H1 (cell line): ENCODE data around the gene SERPINE3. TPM values are rescaled to one million over a fixed set of nuclear protein-coding genes. Genes with fewer than 3 reads are reported as not detected.

ENCODE experiments used
- CTCF ChIA-PET: fragments of 300-600 bp; sonication (Branson Sonifier 250); formaldehyde crosslinking; loops from one replicate; lab custom pipeline; 2021; ENCODE audit not compliant: partially characterized antibody; lab: Charles Lee
- POLR2A ChIA-PET: fragments of 300-600 bp; sonication (Branson Sonifier 250); formaldehyde crosslinking; loops from one replicate; lab custom pipeline; 2021; ENCODE audit warnings: inconsistent platforms; ENCODE audit not compliant: partially characterized antibody; lab: Charles Lee
- DNase-seq, 2 experiments: peaks; one replicate each; pipeline versions ENCODE4 v3.0.0 to v3.0.0-alpha.2; 2010 to 2022; ENCODE audit warnings: low spot score in 2 of 2, low read depth in 1 of 2, mixed read lengths in 1 of 2
- FAIRE-seq: peaks from 2 replicates; lab custom pipeline; 2011; peaks lifted over from hg19 to GRCh38; lab: Jason Lieb, UNC
- H2AFZ ChIP-seq: 2 replicates; pipeline ENCODE4 v1.8.1; 2012; ENCODE audit warnings: low read length, inconsistent platforms
- H2AK5ac ChIP-seq: 2 replicates; pipeline ENCODE4 v1.6.1; 2013; ENCODE audit warnings: low read depth, low read length
- H2BK120ac ChIP-seq: replicated peaks from 2 replicates; pipeline ENCODE3; 2013; ENCODE audit warnings: low read depth, low read length, inconsistent platforms
- H2BK12ac ChIP-seq: 2 replicates; pipeline ENCODE4 v1.6.1; 2013; ENCODE audit warnings: low read depth, low read length
- H2BK15ac ChIP-seq: 2 replicates; pipeline ENCODE4 v1.6.1; 2013; ENCODE audit warnings: low read length
- H2BK20ac ChIP-seq: 2 replicates; pipeline ENCODE4 v1.6.1; 2013; ENCODE audit warnings: low read length
- H2BK5ac ChIP-seq: 2 replicates; pipeline ENCODE4 v1.6.1; 2013; ENCODE audit warnings: low read depth, low read length
- H3K14ac ChIP-seq: 2 replicates; pipeline ENCODE4 v1.6.1; 2013; ENCODE audit warnings: inconsistent platforms; ENCODE audit not compliant: insufficient read length
- H3K18ac ChIP-seq: 2 replicates; pipeline ENCODE4 v1.6.1; 2013; ENCODE audit warnings: low read length; ENCODE audit errors: extremely low read depth
- H3K23ac ChIP-seq: 2 replicates; pipeline ENCODE4 v1.6.1; 2013; ENCODE audit warnings: inconsistent platforms; ENCODE audit not compliant: insufficient read length
- H3K23me2 ChIP-seq: 2 replicates; pipeline ENCODE4 v1.6.1; 2013; ENCODE audit warnings: low read depth, low read length
- H3K27ac ChIP-seq: 2 replicates; pipeline ENCODE4 v1.6.1; 2011; ENCODE audit warnings: low read depth, low read length, inconsistent platforms
- H3K27me3 ChIP-seq, 4 experiments: replicated peaks in 1 of 4; 1 replicate in 1 of 4; 2 replicates in 3 of 4; pipeline versions ENCODE4 v1.6.1 to v1.8.1; 2011 to 2013; ENCODE audit warnings: low read length in 3 of 4, mild to moderate bottlenecking in 3 of 4, inconsistent platforms in 2 of 4, mixed read lengths in 2 of 4, moderate library complexity in 1 of 4; ENCODE audit not compliant: control insufficient read depth in 3 of 4, insufficient read depth in 3 of 4; ENCODE audit errors: extremely low read depth in 1 of 4
- H3K36me3 ChIP-seq, 4 experiments: 2 replicates each; pipeline versions ENCODE4 v1.6.1 to v1.8.1; 2011 to 2013; ENCODE audit warnings: mild to moderate bottlenecking in 4 of 4, low read length in 3 of 4, moderate library complexity in 2 of 4, control low read depth in 1 of 4, inconsistent platforms in 1 of 4; ENCODE audit not compliant: insufficient read depth in 4 of 4, control insufficient read depth in 2 of 4
- H3K4ac ChIP-seq: replicated peaks from 2 replicates; pipeline ENCODE3; 2013; ENCODE audit warnings: low read length, low read depth, mixed read lengths, inconsistent platforms; ENCODE audit not compliant: insufficient read length
- H3K4me1 ChIP-seq, 4 experiments: replicated peaks in 1 of 4; 1 replicate in 1 of 4; 2 replicates in 3 of 4; pipeline versions ENCODE4 v1.6.1 to v1.8.1; 2011 to 2013; ENCODE audit warnings: low read length in 3 of 4, inconsistent platforms in 2 of 4, mixed read lengths in 1 of 4; ENCODE audit not compliant: insufficient read depth in 4 of 4, control insufficient read depth in 3 of 4
- H3K4me2 ChIP-seq, 2 experiments: 2 replicates each; pipeline versions ENCODE4 v1.6.1 to v1.8.1; 2011 to 2013; ENCODE audit warnings: low read depth in 2 of 2, low read length in 2 of 2, control low read depth in 1 of 2, inconsistent platforms in 1 of 2, mild to moderate bottlenecking in 1 of 2; ENCODE audit not compliant: insufficient read depth in 1 of 2
- H3K4me3 ChIP-seq, 4 experiments: fragments of 200-600, 300-600 bp in 1 of 4; sonication (generic), shearing (Covaris generic), sonication (Bioruptor Twin) in 1 of 4; 2 replicates each; pipeline versions ENCODE4 v1.5.1 to v1.8.1; 2011 to 2016; ENCODE audit warnings: low read length in 4 of 4, low read depth in 3 of 4, control low read depth in 2 of 4, inconsistent platforms in 2 of 4, mild to moderate bottlenecking in 2 of 4, mixed read lengths in 1 of 4, moderate library complexity in 1 of 4; ENCODE audit not compliant: insufficient read depth in 2 of 4; ENCODE audit errors: extremely low read depth in 1 of 4
- H3K56ac ChIP-seq: replicated peaks from 2 replicates; pipeline ENCODE3; 2013; ENCODE audit warnings: low read depth, mild to moderate bottlenecking, mixed read lengths, low read length, inconsistent platforms; ENCODE audit not compliant: insufficient read length
- H3K79me1 ChIP-seq: 2 replicates; pipeline ENCODE4 v1.6.1; 2013; ENCODE audit warnings: low read depth, low read length, control low read depth
- H3K79me2 ChIP-seq, 2 experiments: 2 replicates each; pipeline versions ENCODE4 v1.6.1 to v1.8.1; 2012 to 2013; ENCODE audit warnings: low read length in 2 of 2, mild to moderate bottlenecking in 2 of 2, inconsistent platforms in 1 of 2; ENCODE audit not compliant: insufficient read depth in 2 of 2, control insufficient read depth in 1 of 2
- H3K9ac ChIP-seq, 4 experiments: replicated peaks in 1 of 4; 1 replicate in 1 of 4; 2 replicates in 3 of 4; pipeline versions ENCODE4 v1.6.1 to v1.8.1; 2011 to 2013; ENCODE audit warnings: low read depth in 3 of 4, low read length in 3 of 4, control low read depth in 2 of 4, mild to moderate bottlenecking in 2 of 4, moderate library complexity in 2 of 4, inconsistent platforms in 1 of 4; ENCODE audit errors: extremely low read depth in 1 of 4
- H3K9me3 ChIP-seq, 2 experiments: 2 replicates each; pipeline versions ENCODE4 v1.6.1 to v1.8.1; 2012 to 2013; ENCODE audit warnings: mild to moderate bottlenecking in 2 of 2, moderate library complexity in 2 of 2, control low read depth in 1 of 2, inconsistent platforms in 1 of 2, low read depth in 1 of 2, low read length in 1 of 2, mixed read lengths in 1 of 2; ENCODE audit not compliant: insufficient read depth in 2 of 2
- H4K20me1 ChIP-seq, 2 experiments: replicated peaks in 1 of 2; 2 replicates each; pipeline versions ENCODE3 to v1.8.1; 2011 to 2013; ENCODE audit warnings: inconsistent platforms in 2 of 2, low read length in 2 of 2, mild to moderate bottlenecking in 1 of 2; ENCODE audit not compliant: insufficient read depth in 2 of 2, control insufficient read depth in 1 of 2
- H4K5ac ChIP-seq: 2 replicates; pipeline ENCODE4 v1.6.1; 2013; ENCODE audit warnings: low read length, low read depth, mixed read lengths, inconsistent platforms; ENCODE audit not compliant: insufficient read length
- H4K8ac ChIP-seq: 2 replicates; pipeline ENCODE4 v1.8.0; 2013; ENCODE audit warnings: mild to moderate bottlenecking, moderate library complexity, low read length, inconsistent platforms; ENCODE audit not compliant: insufficient read depth; ENCODE audit errors: extremely low read depth
- H4K91ac ChIP-seq: replicated peaks from 2 replicates; pipeline ENCODE3; 2013; ENCODE audit warnings: low read length, mixed read lengths, inconsistent platforms; ENCODE audit not compliant: insufficient read length
- CBX5 ChIP-seq: fragments of 300-800, 300-1000 bp; sonication (generic); IDR thresholded peaks from 2 replicates; pipeline ENCODE4 v1.7.1; 2016; ENCODE audit warnings: antibody characterized with exemption, low read length, low read depth
- CTBP2 ChIP-seq: IDR thresholded peaks from 2 replicates; pipeline ENCODE4 v1.7.0; 2011; ENCODE audit warnings: borderline replicate concordance, mild to moderate bottlenecking, moderate library complexity, mixed read lengths, low read length; ENCODE audit not compliant: insufficient read depth, insufficient read length
- HDAC2 ChIP-seq, 2 experiments: fragments of 300-600 bp in 1 of 2; sonication (generic) in 1 of 2; IDR thresholded peaks; 2 replicates each; pipeline ENCODE4 v1.6.1; 2011 to 2012; ENCODE audit warnings: low read depth in 2 of 2, low read length in 2 of 2, mild to moderate bottlenecking in 2 of 2, moderate library complexity in 2 of 2, borderline replicate concordance in 1 of 2, inconsistent platforms in 1 of 2
- JUND ChIP-seq: IDR thresholded peaks from 2 replicates; pipeline ENCODE4 v1.6.1; 2011; ENCODE audit warnings: mild to moderate bottlenecking, improper control_type of control experiment, low read length
- KDM1A ChIP-seq: fragments of 200-600, 300-600 bp; sonication (generic); IDR thresholded peaks from 2 replicates; pipeline ENCODE4 v1.7.1; 2016; ENCODE audit warnings: mild to moderate bottlenecking, low read length, borderline replicate concordance
- KDM5A ChIP-seq: fragments of 200-600 bp; IDR thresholded peaks from 2 replicates; pipeline ENCODE4 v1.7.1; 2012; ENCODE audit warnings: mild to moderate bottlenecking, low read length, inconsistent platforms, mixed read lengths
- MAFK ChIP-seq: IDR thresholded peaks from 2 replicates; pipeline ENCODE4 v1.6.1; 2012; ENCODE audit warnings: low read depth, mild to moderate bottlenecking, improper control_type of control experiment, low read length
- RAD21 ChIP-seq, 2 experiments: IDR thresholded peaks in 1 of 2; conservative IDR thresholded peaks in 1 of 2; 2 replicates each; pipeline ENCODE4 v1.6.1; 2011; ENCODE audit warnings: low read depth in 2 of 2, low read length in 2 of 2, improper control_type of control experiment in 1 of 2, inconsistent platforms in 1 of 2, mild to moderate bottlenecking in 1 of 2, moderate library complexity in 1 of 2
- SP4 ChIP-seq: IDR thresholded peaks from 2 replicates; pipeline ENCODE4 v1.6.1; 2012; ENCODE audit warnings: low read length, inconsistent platforms
- TCF12 ChIP-seq: IDR thresholded peaks from 2 replicates; pipeline ENCODE4 v1.6.1; 2011; ENCODE audit warnings: low read depth, mild to moderate bottlenecking, low read length
- ZNF274 ChIP-seq: IDR thresholded peaks from 2 replicates; pipeline ENCODE4 v1.7.0; 2012; ENCODE audit warnings: low read length, borderline replicate concordance; ENCODE audit errors: extremely low read depth
- WGBS, 2 experiments: shearing (Covaris generic) in 1 of 2; methylation state at CpG; one replicate each; pipeline versions ENCODE4 v1.1.6 to v1.1.7; 2013 to 2015; ENCODE audit warnings: low lambda C conversion rate in 2 of 2, mixed read lengths in 2 of 2, inconsistent platforms in 1 of 2, low coverage in 1 of 2, missing lambda C conversion rate in 1 of 2; ENCODE audit not compliant: insufficient replicate concordance in 2 of 2, insufficient coverage in 1 of 2, insufficient read length in 1 of 2; ENCODE audit errors: extremely low coverage in 1 of 2, missing lambda C conversion rate in 1 of 2; 5-methylcytosine and 5-hydroxymethylcytosine counted together
- polyA plus RNA-seq, 7 experiments: library from polyadenylated mRNA; depleted of rRNA in 3 of 7; stranded (reverse) in 5 of 7; unstranded in 2 of 7; fragments of >200 nt in 5 of 7; fragments of 200-250 nt in 2 of 7; gene quantifications; 1 replicate in 5 of 7; 2 replicates in 1 of 7; 4 replicates in 1 of 7; pipeline versions ENCODE4 v1.2.1 to v1.2.3, GENCODE V29; 2011 to 2013; ENCODE audit warnings: missing spikeins in 2 of 7, mixed read lengths in 2 of 7
- total RNA-seq: library from RNA; stranded (reverse); fragmentation: NEBNext Ultra II Directional; extraction: Animal tissue kit (Norgen Biotek cat#: 25700); gene quantifications from 2 replicates; pipeline ENCODE4 v1.2.1, GENCODE V29; 2021
- TF ChIP-seq, protein P1 (sequence below): IDR thresholded peaks from 2 replicates; pipeline ENCODE4 v1.6.1; 2012; ENCODE audit warnings: inconsistent platforms

The SERPINE3 gene
- total and polyA plus RNA-seq, 2 of the 8 experiments (the other 6 are each of a cell fraction or from before 2014, with no cell fraction given), result 0.34 to 1.0 TPM

DNA sequence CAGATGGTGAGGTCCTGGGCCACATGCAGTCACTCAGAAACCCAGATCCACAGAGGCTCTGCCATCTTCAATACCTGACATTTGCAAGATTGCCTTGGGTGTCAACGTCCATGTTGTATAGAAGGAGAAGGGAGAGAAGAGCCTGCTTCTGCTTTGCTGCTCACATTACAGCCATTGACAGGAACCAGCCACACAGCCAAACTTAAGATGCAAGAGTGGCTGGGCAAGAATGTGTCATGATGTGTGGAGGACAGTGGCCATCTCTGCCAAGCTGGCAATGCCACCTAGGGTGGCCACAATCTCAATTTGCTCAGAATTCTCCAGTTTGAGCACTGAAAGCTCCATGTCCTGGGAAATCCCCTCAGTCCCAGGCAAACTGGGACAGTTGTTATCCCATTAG, 25.9 kb upstream of the SERPINE3 start:
- Histone ChIP-seq H4K8ac (no peak overlapping the region), H3K27me3 (no peaks in the 10 kb centered on the region), H2BK12ac (peak overlapping the region; percentile 69; the same call in 1 of the 2 replicates), H3K79me1 (no peaks in the 10 kb centered on the region)
- TF ChIP-seq, protein P1, sequence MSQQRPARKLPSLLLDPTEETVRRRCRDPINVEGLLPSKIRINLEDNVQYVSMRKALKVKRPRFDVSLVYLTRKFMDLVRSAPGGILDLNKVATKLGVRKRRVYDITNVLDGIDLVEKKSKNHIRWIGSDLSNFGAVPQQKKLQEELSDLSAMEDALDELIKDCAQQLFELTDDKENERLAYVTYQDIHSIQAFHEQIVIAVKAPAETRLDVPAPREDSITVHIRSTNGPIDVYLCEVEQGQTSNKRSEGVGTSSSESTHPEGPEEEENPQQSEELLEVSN, result no peak
- TF ChIP-seq JUND, result no peak
- no peak for TF ChIP-seq KDM5A
- TF ChIP-seq TCF12, result no peak
- TF ChIP-seq HDAC2 (IDR thresholded peaks at IDR 0.05; ENCODE audit: borderline replicate concordance in 1 of 2, low read depth in 2 of 2, low read length in 2 of 2), result no peak
- no peak for TF ChIP-seq KDM1A
- no peak for TF ChIP-seq SP4
- TF ChIP-seq MAFK, result no peak
- no peak for TF ChIP-seq RAD21 (IDR thresholded peaks at IDR 0.05 in 1 of 2, conservative IDR thresholded peaks at IDR 0.05 in 1 of 2; ENCODE audit: low read depth in 2 of 2, low read length in 2 of 2)
- no peak for TF ChIP-seq ZNF274
- TF ChIP-seq CBX5, result no peak
- no peak for TF ChIP-seq CTBP2
- TF ChIP-seq, all 59 proteins: peak for 0
- Histone ChIP-seq H3K23ac (no peak overlapping the region), H2BK20ac (peak overlapping the region; percentile 6; the same call in 1 of the 2 replicates), H3K4me3 (no peak overlapping the region), H3K56ac (no peak overlapping the region), H3K9ac (no peak overlapping the region), H2AFZ (no peak overlapping the region), H3K36me3 (no peaks in the 10 kb centered on the region), H3K18ac (no peak overlapping the region), H3K4me1 (peaks cover 4 to 17% (median 6%) of the 10 kb centered on the region in 4 experiments; a peak in 4 of 7 replicates), H2AK5ac (peak overlapping the region; percentile 7; the same call in 1 of the 2 replicates), H3K14ac (no peak overlapping the region), H2BK5ac (peak overlapping the region; percentile 5; the same call in 1 of the 2 replicates), H3K4ac (no peak overlapping the region), H4K91ac (peak overlapping the region; percentile 48), H3K23me2 (no peaks in the 10 kb centered on the region; the same call in 1 of the 2 replicates), H3K79me2 (no peaks in the 10 kb centered on the region), H3K4me2 (no peak overlapping the region), H3K27ac (no peak overlapping the region), H4K20me1 (no peaks in the 10 kb centered on the region), H2BK15ac (no peak overlapping the region), H4K5ac (no peak overlapping the region), H2BK120ac (no peak overlapping the region), H3K9me3 (peaks cover 0 to 3% of the 10 kb centered on the region in 2 experiments; a peak in 1 of 4 replicates)
- DNase-seq (no peak), FAIRE-seq (no peak)
- WGBS, 2 experiments, result 88% methylated on average over 1 of the region's 1 CpG; no CpG with 5 or more reads in 1 of the 2 experiments
- POLR2A ChIA-PET, result interaction anchor here (2.1 kb wide), 1 partner anchor 11 kb away, joined by 5 read pairs; no protein-coding TSS in a partner anchor
- CTCF ChIA-PET, result interaction anchor here (1.2 to 1.6 kb wide), 2 partner anchors 10 to 33 kb away, joined by 4 read pairs; no protein-coding TSS in a partner anchor
